Kasumi-1 (cell line): ENCODE results near the gene MS4A15.
"Not testable (repeated sequence)": the region's sequence is repeated elsewhere in the genome, so short reads cannot be mapped to it uniquely, and the experiment has no call there.

ENCODE experiments used
- DNase-seq, 2 experiments: peaks; one replicate each; lab custom pipeline; 2025; lab: John Stamatoyannopoulos, UW

The MS4A15 gene

GRCh38 chr11:60756307-60757032 lies at the start of gene MS4A15:
MS4A15 (plus strand) TSS chr11:60756867; CDS start chr11:60763734, 6,867 bp downstream.
- peak in 1 of 2 experiments; percentile 16 for DNase-seq

- DNase-seq: no peak
Observed at GRCh38 chr11:60706931-60707330, 49.7 kb upstream of the MS4A15 start.

- no peak for DNase-seq
Observed at GRCh38 chr11:60710482-60710881, 46.2 kb upstream of the MS4A15 start.

- DNase-seq: no peak
Observed at GRCh38 chr11:60711276-60711675, 45.4 kb upstream of the MS4A15 start.

- not testable (repeated sequence) for DNase-seq
Observed at GRCh38 chr11:60713423-60713822, 43.2 kb upstream of the MS4A15 start.

GRCh38 chr11:60717956-60718355 lies 38.7 kb upstream of the MS4A15 start:
- DNase-seq: no peak

GRCh38 chr11:60718524-60719316 lies 37.9 kb upstream of the MS4A15 start:
- DNase-seq: no peak

GRCh38 chr11:60719391-60719790 lies 37.3 kb upstream of the MS4A15 start:
- DNase-seq: no peak

- DNase-seq: no peak
Observed at GRCh38 chr11:60720460-60720859, 36.2 kb upstream of the MS4A15 start.

- no peak for DNase-seq
Observed at GRCh38 chr11:60724420-60724819, 32.2 kb upstream of the MS4A15 start, which contains the start of gene MS4A18. MS4A18 (plus strand) TSS chr11:60724720.

- DNase-seq: no peak
Observed at GRCh38 chr11:60725592-60725991, 31.1 kb upstream of the MS4A15 start.

GRCh38 chr11:60731586-60731985 lies 25.1 kb upstream of the MS4A15 start:
- DNase-seq: no peak

- DNase-seq: no peak
Observed at GRCh38 chr11:60734279-60734678, 22.4 kb upstream of the MS4A15 start.

GRCh38 chr11:60739114-60739513 lies 17.6 kb upstream of the MS4A15 start:
- no peak for DNase-seq

- no peak for DNase-seq
Observed at GRCh38 chr11:60740573-60740972, 16.1 kb upstream of the MS4A15 start.

- no peak for DNase-seq
Observed at GRCh38 chr11:60741421-60741820, 15.2 kb upstream of the MS4A15 start.

- no peak for DNase-seq
Observed at GRCh38 chr11:60743058-60743457, 13.6 kb upstream of the MS4A15 start.

GRCh38 chr11:60744114-60744513 lies 12.6 kb upstream of the MS4A15 start:
- DNase-seq: no peak

- DNase-seq: no peak
Observed at GRCh38 chr11:60747359-60747873, 9.3 kb upstream of the MS4A15 start.

GRCh38 chr11:60748225-60748624 lies 8.4 kb upstream of the MS4A15 start:
- DNase-seq: no peak

GRCh38 chr11:60748821-60749220 lies 7.8 kb upstream of the MS4A15 start:
- DNase-seq: no peak

- DNase-seq: no peak
Observed at GRCh38 chr11:60750911-60751310, 5.8 kb upstream of the MS4A15 start.

- DNase-seq: no peak
Observed at GRCh38 chr11:60753309-60753708, 3.4 kb upstream of the MS4A15 start.
